ENCODE data around the gene GKN1.

The GKN1 gene

GRCh38 chr2:68987021-68987503, 12.6 kb downstream of the GKN1 start:
- no peaks in the 10 kb centered on the region for H3K4me1 ChIP-seq (ENCODE audit: insufficient read depth, low read length)
- no peak for ATAC-seq (ENCODE audit: insufficient read depth, low read depth)
- H4K20me1 ChIP-seq (ENCODE audit: insufficient read depth, low read length): no peaks in the 10 kb centered on the region
- H3K9ac ChIP-seq (ENCODE audit: low read depth, low read length): no peak overlapping the region
- peaks cover 8% of the 10 kb centered on the region for H3K27me3 ChIP-seq (ENCODE audit: insufficient read depth, low read length, poor library complexity)
- H3K4me3 ChIP-seq (ENCODE audit: low read depth in 1 of 2, low read length in 2 of 2): no peak overlapping the region
- H3K27ac ChIP-seq (ENCODE audit: low read length): no peak overlapping the region
- H2AFZ ChIP-seq (ENCODE audit: low read depth, low read length): no peak overlapping the region
- H3K36me3 ChIP-seq (ENCODE audit: insufficient read depth, low read length): no peaks in the 10 kb centered on the region
- TF ChIP-seq CTCF (IDR thresholded peaks at IDR 0.05; ENCODE audit: borderline replicate concordance, extremely low read depth, low read length, poor library complexity, severe bottlenecking) (no peak), EZH2 (IDR thresholded peaks at IDR 0.05; ENCODE audit: borderline replicate concordance, low read depth, low read length, severe bottlenecking) (no peak)
- H3K4me2 ChIP-seq (ENCODE audit: insufficient read depth, low read length): no peak overlapping the region
- H3K9me3 ChIP-seq (ENCODE audit: insufficient read depth, low read length, severe bottlenecking): no peaks in the 10 kb centered on the region
- no peaks in the 10 kb centered on the region for H3K79me2 ChIP-seq (ENCODE audit: insufficient read depth, low read length)
- DNase-seq: no peak

GRCh38 chr2:68989035-68989434, 14.6 kb downstream of the GKN1 start:
- H3K27ac ChIP-seq (ENCODE audit: low read length): no peak overlapping the region
- no peaks in the 10 kb centered on the region for H4K20me1 ChIP-seq (ENCODE audit: insufficient read depth, low read length)
- no peaks in the 10 kb centered on the region for H3K9me3 ChIP-seq (ENCODE audit: insufficient read depth, low read length, severe bottlenecking)
- no peaks in the 10 kb centered on the region for H3K79me2 ChIP-seq (ENCODE audit: insufficient read depth, low read length)
- no peak overlapping the region for H3K4me2 ChIP-seq (ENCODE audit: insufficient read depth, low read length)
- peaks cover 8% of the 10 kb centered on the region for H3K27me3 ChIP-seq (ENCODE audit: insufficient read depth, low read length, poor library complexity)
- no peak overlapping the region for H3K4me3 ChIP-seq (ENCODE audit: low read depth in 1 of 2, low read length in 2 of 2)
- ATAC-seq (ENCODE audit: insufficient read depth, low read depth): no peak
- H3K36me3 ChIP-seq (ENCODE audit: insufficient read depth, low read length): no peaks in the 10 kb centered on the region
- TF ChIP-seq CTCF (IDR thresholded peaks at IDR 0.05; ENCODE audit: borderline replicate concordance, extremely low read depth, low read length, poor library complexity, severe bottlenecking) (no peak), EZH2 (IDR thresholded peaks at IDR 0.05; ENCODE audit: borderline replicate concordance, low read depth, low read length, severe bottlenecking) (no peak)
- no peaks in the 10 kb centered on the region for H3K4me1 ChIP-seq (ENCODE audit: insufficient read depth, low read length)
- H3K9ac ChIP-seq (ENCODE audit: low read depth, low read length): no peak overlapping the region
- DNase-seq: no peak
- no peak overlapping the region for H2AFZ ChIP-seq (ENCODE audit: low read depth, low read length)

GRCh38 chr2:68992341-68992740, 17.9 kb downstream of the GKN1 start:
- Histone ChIP-seq H3K27me3 (ENCODE audit: insufficient read depth, low read length, poor library complexity) (peaks cover 8% of the 10 kb centered on the region), H3K79me2 (ENCODE audit: insufficient read depth, low read length) (no peaks in the 10 kb centered on the region), H3K27ac (ENCODE audit: low read length) (no peak overlapping the region), H3K36me3 (ENCODE audit: insufficient read depth, low read length) (no peaks in the 10 kb centered on the region), H3K4me1 (ENCODE audit: insufficient read depth, low read length) (no peaks in the 10 kb centered on the region), H3K9ac (ENCODE audit: low read depth, low read length) (no peak overlapping the region), H3K4me3 (ENCODE audit: low read depth in 1 of 2, low read length in 2 of 2) (no peak overlapping the region), H3K4me2 (ENCODE audit: insufficient read depth, low read length) (no peak overlapping the region), H4K20me1 (ENCODE audit: insufficient read depth, low read length) (no peaks in the 10 kb centered on the region), H3K9me3 (ENCODE audit: insufficient read depth, low read length, severe bottlenecking) (no peaks in the 10 kb centered on the region), H2AFZ (ENCODE audit: low read depth, low read length) (no peak overlapping the region)
- TF ChIP-seq CTCF (IDR thresholded peaks at IDR 0.05; ENCODE audit: borderline replicate concordance, extremely low read depth, low read length, poor library complexity, severe bottlenecking) (no peak), EZH2 (IDR thresholded peaks at IDR 0.05; ENCODE audit: borderline replicate concordance, low read depth, low read length, severe bottlenecking) (no peak)
- ATAC-seq (ENCODE audit: insufficient read depth, low read depth): no peak
- no peak for DNase-seq

- DNase-seq (no peak), ATAC-seq (ENCODE audit: insufficient read depth, low read depth) (no peak)
- Histone ChIP-seq H3K9me3 (ENCODE audit: insufficient read depth, low read length, severe bottlenecking) (no peaks in the 10 kb centered on the region), H3K4me3 (ENCODE audit: low read depth in 1 of 2, low read length in 2 of 2) (no peak overlapping the region), H3K27ac (ENCODE audit: low read length) (no peak overlapping the region), H3K36me3 (ENCODE audit: insufficient read depth, low read length) (no peaks in the 10 kb centered on the region), H3K4me2 (ENCODE audit: insufficient read depth, low read length) (no peak overlapping the region), H3K27me3 (ENCODE audit: insufficient read depth, low read length, poor library complexity) (peaks cover 8% of the 10 kb centered on the region), H2AFZ (ENCODE audit: low read depth, low read length) (no peak overlapping the region), H3K79me2 (ENCODE audit: insufficient read depth, low read length) (no peaks in the 10 kb centered on the region), H3K4me1 (ENCODE audit: insufficient read depth, low read length) (no peaks in the 10 kb centered on the region), H3K9ac (ENCODE audit: low read depth, low read length) (no peak overlapping the region), H4K20me1 (ENCODE audit: insufficient read depth, low read length) (no peaks in the 10 kb centered on the region)
- TF ChIP-seq EZH2 (IDR thresholded peaks at IDR 0.05; ENCODE audit: borderline replicate concordance, low read depth, low read length, severe bottlenecking): no peak
- no peak for TF ChIP-seq CTCF (IDR thresholded peaks at IDR 0.05; ENCODE audit: borderline replicate concordance, extremely low read depth, low read length, poor library complexity, severe bottlenecking)
Measured at GRCh38 chr2:68992933-68993332, 18.5 kb downstream of the GKN1 start.
